Breast epithelium (tissue), 4 donors: ENCODE results near the gene METTL2B. TPM values are rescaled to one million over a fixed set of nuclear protein-coding genes. Genes with fewer than 3 reads are reported as not detected.
"Not testable (repeated sequence)": the region's sequence is repeated elsewhere in the genome, so short reads cannot be mapped to it uniquely, and the experiment has no call there.

Experiments used
- DNase-seq, 2 donors: peaks; one replicate each; pipeline ENCODE4 v3.0.0-alpha.2; 2019; ENCODE audit warnings: low spot score in 2 of 2
- H3K27ac ChIP-seq, 2 donors: fragments of 200-600 bp; sonication (generic) in 1 of 2; one replicate each; pipeline ENCODE4 v1.5.1; 2016 to 2019; ENCODE audit warnings: mild to moderate bottlenecking in 1 of 2
- H3K27me3 ChIP-seq, 2 donors: fragments of 200-600 bp; sonication (generic) in 1 of 2; one replicate each; pipeline versions ENCODE4 v1.5.1 to v1.6.0; 2017 to 2019; ENCODE audit warnings: control low read depth in 1 of 2, mild to moderate bottlenecking in 1 of 2
- H3K36me3 ChIP-seq: fragments of 200-600 bp; one replicate; pipeline ENCODE4 v1.5.1; 2019
- H3K4me1 ChIP-seq, 2 donors: fragments of 200-600 bp; sonication (generic); one replicate each; pipeline ENCODE4 v1.5.1; 2016 to 2019; ENCODE audit warnings: control low read depth in 1 of 2
- H3K4me3 ChIP-seq, 3 donors: fragments of 200-600 bp; sonication (generic); 1 replicate in 2 of 3; 2 replicates in 1 of 3; pipeline ENCODE4 v1.5.1; 2016 to 2019; ENCODE audit warnings: mild to moderate bottlenecking in 3 of 3, moderate library complexity in 2 of 3
- H3K9me3 ChIP-seq, 2 donors: fragments of 200-600 bp; sonication (generic) in 1 of 2; one replicate each; pipeline ENCODE4 v1.5.1; 2016 to 2019; ENCODE audit warnings: control low read depth in 1 of 2
- CTCF ChIP-seq, 3 donors: fragments of 450-650 bp; IDR thresholded peaks; one replicate each; pipeline ENCODE4 v1.5.1; 2016 to 2017; ENCODE audit warnings: antibody characterized with exemption in 3 of 3, mild to moderate bottlenecking in 3 of 3, moderate library complexity in 3 of 3
- POLR2A ChIP-seq: fragments of 450-650 bp; IDR thresholded peaks from one replicate; pipeline ENCODE4 v1.6.1; 2016; ENCODE audit warnings: antibody characterized with exemption, mild to moderate bottlenecking, moderate library complexity
- POLR2AphosphoS5 ChIP-seq, 3 donors: sonication (generic); formaldehyde crosslinking; IDR thresholded peaks; one replicate each; pipeline ENCODE4 v1.6.1; 2017; ENCODE audit warnings: antibody characterized with exemption in 3 of 3
- intact Hi-C: fragments of 100-400 bp; cut with DNase I; formaldehyde crosslinking; loops from one replicate; pipeline ENCODE4 v1.15.1; 2023; ENCODE audit warnings: low total_unique reads
- total RNA-seq, 3 donors: library from RNA; depleted of rRNA; stranded (reverse); fragments of >200 nt; gene quantifications; one replicate each; pipeline ENCODE4 v1.1.0, GENCODE V29; 2016

METTL2B gene
- total RNA-seq, 3 donors from 2014 or later, result 19.4 to 28.7 (median 23.6) TPM

GRCh38 chr7:128531105-128531954 lies 54.8 kb downstream of the METTL2B start:
- H3K27ac ChIP-seq, result peak overlapping the region; percentile 99 to 100
- H3K27me3 ChIP-seq, H3K9me3 ChIP-seq, H3K4me1 ChIP-seq, intact Hi-C loops, H3K36me3 ChIP-seq: not testable (repeated sequence)
- H3K4me3 ChIP-seq, result peak overlapping the region; percentile 71 to 99 (median 82)
- peak; percentile 65 to 75 for DNase-seq
- TF ChIP-seq POLR2AphosphoS5 (IDR thresholded peaks at IDR 0.05), result peak in 2 of 3 donors; percentile 18 to 61

GRCh38 chr7:128531955-128532478 lies 55.5 kb downstream of the METTL2B start:
- H3K4me1 ChIP-seq, intact Hi-C loops: not testable (repeated sequence)
- peak; percentile 33 to 56 for DNase-seq

GRCh38 chr7:128532956-128533355 lies 56.4 kb downstream of the METTL2B start:
- DNase-seq, H3K27me3 ChIP-seq, H3K4me1 ChIP-seq, H3K36me3 ChIP-seq, H3K9me3 ChIP-seq, intact Hi-C loops: not testable (repeated sequence)
- peak overlapping the region in 2 of 3 donors; percentile 82 to 99 for H3K4me3 ChIP-seq
- H3K27ac ChIP-seq, result peak overlapping the region in 1 of 2 donors; percentile 43

More at GRCh38 chr7:128531955-128532478, 55.5 kb downstream of the METTL2B start:
- Histone ChIP-seq H3K27ac (peak overlapping the region; percentile 99 to 100), H3K4me3 (peak overlapping the region; percentile 71 to 99 (median 82))
- not testable (repeated sequence) for H3K27me3 ChIP-seq, H3K36me3 ChIP-seq, H3K9me3 ChIP-seq

GRCh38 chr7:128537410-128537809 lies 60.9 kb downstream of the METTL2B start:
- peak overlapping the region; percentile 68 for H3K27ac ChIP-seq
- H3K36me3 ChIP-seq, H3K9me3 ChIP-seq, H3K4me3 ChIP-seq, H3K27me3 ChIP-seq, DNase-seq, intact Hi-C loops, H3K4me1 ChIP-seq: not testable (repeated sequence)

- H3K27me3 ChIP-seq, H3K4me1 ChIP-seq, intact Hi-C loops, H3K4me3 ChIP-seq, H3K27ac ChIP-seq, H3K9me3 ChIP-seq, DNase-seq, H3K36me3 ChIP-seq: not testable (repeated sequence)
These were observed 66.0 kb downstream of the METTL2B start for GRCh38 chr7:128542530-128542929.

- H3K36me3 ChIP-seq, intact Hi-C loops, H3K9me3 ChIP-seq, DNase-seq, H3K27me3 ChIP-seq, H3K27ac ChIP-seq, H3K4me3 ChIP-seq, H3K4me1 ChIP-seq: not testable (repeated sequence)
These were observed 66.8 kb downstream of the METTL2B start for GRCh38 chr7:128543300-128543699.

- DNase-seq, intact Hi-C loops, H3K36me3 ChIP-seq, H3K27me3 ChIP-seq, H3K4me3 ChIP-seq, H3K4me1 ChIP-seq, H3K9me3 ChIP-seq, H3K27ac ChIP-seq: not testable (repeated sequence)
These were observed 69.8 kb downstream of the METTL2B start for GRCh38 chr7:128546319-128546851.

GRCh38 chr7:128550920-128551319 lies 74.4 kb downstream of the METTL2B start:
- no peaks in the 10 kb centered on the region for H3K9me3 ChIP-seq
- intact Hi-C loops, result no loop called here
- no peaks in the 10 kb centered on the region for H3K36me3 ChIP-seq
- no peak overlapping the region for H3K27ac ChIP-seq
- no peak for DNase-seq
- no peak overlapping the region for H3K4me3 ChIP-seq
- TF ChIP-seq POLR2AphosphoS5 (IDR thresholded peaks at IDR 0.05), result no peak
- TF ChIP-seq CTCF (IDR thresholded peaks at IDR 0.05), result no peak
- TF ChIP-seq POLR2A, result no peak
- H3K4me1 ChIP-seq, result no peaks in the 10 kb centered on the region
- no peaks in the 10 kb centered on the region for H3K27me3 ChIP-seq

GRCh38 chr7:128554394-128554793 lies 77.8 kb downstream of the METTL2B start:
- intact Hi-C loops, H3K36me3 ChIP-seq, H3K9me3 ChIP-seq, H3K27me3 ChIP-seq, H3K4me3 ChIP-seq, H3K4me1 ChIP-seq, DNase-seq, H3K27ac ChIP-seq: not testable (repeated sequence)
